GF-D8 (cell line): ENCODE data around the gene TBC1D16.
"Not testable (repeated sequence)": the region's sequence is repeated elsewhere in the genome, so short reads cannot be mapped to it uniquely, and the experiment has no call there.

Experiments used
- DNase-seq: peaks from one replicate; lab custom pipeline; 2025; lab: John Stamatoyannopoulos, UW

The TBC1D16 gene

DNA sequence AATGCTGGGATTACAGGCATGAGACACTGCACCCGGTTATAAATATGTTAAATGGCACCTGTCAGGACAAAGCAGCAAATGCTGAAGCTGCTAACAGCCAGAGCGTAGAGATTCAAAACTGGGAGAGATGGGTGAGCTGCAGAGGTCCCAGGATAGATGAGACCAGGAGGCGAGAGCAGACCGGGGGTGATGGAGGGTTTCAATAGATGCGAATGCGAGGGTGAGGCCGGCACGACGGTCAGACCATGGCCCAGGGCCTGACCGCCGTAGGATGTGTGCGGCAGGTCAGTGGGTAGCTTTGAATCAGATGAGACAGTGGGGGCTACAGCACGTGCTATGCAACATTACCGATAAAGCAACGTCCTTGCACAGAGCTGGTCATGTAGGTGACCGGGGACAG lies 15.0 kb upstream of the TBC1D16 start:
- no peak for DNase-seq

DNA sequence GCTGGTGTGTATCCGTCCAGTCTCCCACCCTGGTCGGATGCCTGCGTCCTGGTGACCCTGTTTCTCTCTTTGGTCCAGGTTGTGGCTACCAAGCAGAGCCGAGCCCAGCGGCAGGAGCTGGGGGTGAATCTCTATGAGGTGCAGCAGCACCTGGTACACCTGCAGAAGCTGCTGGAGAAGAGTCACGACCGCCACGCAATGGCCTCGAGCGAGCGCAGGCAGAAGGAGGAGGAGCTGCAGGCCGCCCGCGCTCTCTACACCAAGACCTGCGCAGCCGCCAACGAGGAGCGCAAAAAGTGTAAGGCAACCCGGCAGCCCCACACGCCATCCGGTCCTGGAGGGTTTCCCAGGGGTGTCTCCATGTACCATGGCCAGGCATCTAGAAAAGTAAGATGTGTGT lies 14.3 kb upstream of the TBC1D16 start:
- DNase-seq, result no peak

DNA sequence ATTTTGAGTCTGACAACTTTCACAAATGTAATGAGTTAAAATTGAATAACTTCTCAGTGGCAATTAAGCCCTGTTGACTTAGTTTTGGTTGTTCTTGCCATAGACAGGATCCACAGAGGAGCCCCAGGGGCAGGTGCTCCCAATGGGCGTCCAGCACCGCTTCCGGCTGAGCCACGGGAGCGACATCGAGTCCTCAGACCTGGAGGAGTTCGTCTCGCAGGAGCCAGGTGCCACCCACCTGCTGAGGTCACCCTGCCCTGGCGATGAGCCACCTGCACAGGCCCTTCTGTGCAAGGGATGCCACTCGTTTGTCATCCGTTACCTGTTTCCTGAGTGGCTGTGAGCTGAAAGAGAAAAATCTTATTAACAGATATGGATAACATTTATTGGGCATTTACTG lies 11.5 kb upstream of the TBC1D16 start:
- no peak for DNase-seq

DNA sequence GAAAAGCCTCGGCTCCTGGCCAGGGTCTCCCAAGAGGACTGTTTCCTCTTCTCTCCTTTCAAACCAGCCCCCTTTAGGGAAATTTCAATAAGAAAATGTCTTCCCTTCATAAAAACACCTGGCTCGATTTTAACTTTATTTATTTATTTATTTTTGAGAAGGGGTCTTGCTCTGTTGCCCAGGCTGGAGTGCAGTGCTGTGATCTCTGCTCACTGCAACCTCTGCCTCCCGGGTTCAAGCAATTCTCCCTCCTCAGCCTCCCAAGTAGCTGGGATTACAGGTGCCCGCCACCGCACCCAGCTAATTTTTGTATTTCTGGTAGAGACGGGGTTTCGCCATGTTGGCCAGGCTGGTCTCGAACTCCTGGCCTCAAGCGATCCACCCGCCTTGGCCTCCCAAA lies 11.0 kb upstream of the TBC1D16 start:
- not testable (repeated sequence) for DNase-seq

DNA sequence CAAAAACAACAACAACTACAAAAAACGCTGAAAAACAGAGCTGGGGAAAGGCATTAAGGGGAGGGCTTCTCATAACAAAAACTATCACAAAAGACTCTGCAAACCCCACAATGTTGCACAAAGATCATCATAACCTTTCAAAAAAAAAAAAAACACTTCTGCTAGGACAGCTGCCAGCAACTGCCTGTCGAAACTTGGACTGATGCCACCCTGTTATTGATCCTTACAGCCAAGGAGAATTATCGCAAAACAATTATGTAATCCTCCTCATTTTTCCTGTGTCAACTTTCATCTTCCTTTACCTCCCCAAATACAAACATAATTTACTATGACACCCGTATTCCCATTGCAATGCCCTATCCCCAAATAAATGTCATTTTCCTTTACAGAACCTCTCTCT lies 10.0 kb upstream of the TBC1D16 start:
- no peak for DNase-seq

DNA sequence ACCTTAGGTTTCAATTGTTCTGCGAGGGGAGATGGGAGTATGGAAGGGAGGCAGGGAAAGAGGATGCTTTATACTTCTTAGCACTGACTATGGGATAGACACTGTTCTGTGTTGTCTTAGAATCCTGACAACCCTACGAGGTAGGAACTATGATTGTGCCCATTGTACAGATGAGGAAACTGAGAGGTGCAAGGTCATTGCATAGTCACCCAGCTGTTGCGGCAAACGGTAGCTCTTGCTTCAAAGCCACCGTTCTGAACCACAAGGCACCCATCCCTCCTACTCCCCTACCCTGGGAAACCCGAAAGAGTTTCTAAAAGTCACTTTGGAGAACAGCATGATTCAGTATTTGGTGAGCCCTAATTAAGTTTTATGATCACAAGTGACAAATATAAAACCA lies 8.3 kb upstream of the TBC1D16 start:
- DNase-seq, result no peak

DNA sequence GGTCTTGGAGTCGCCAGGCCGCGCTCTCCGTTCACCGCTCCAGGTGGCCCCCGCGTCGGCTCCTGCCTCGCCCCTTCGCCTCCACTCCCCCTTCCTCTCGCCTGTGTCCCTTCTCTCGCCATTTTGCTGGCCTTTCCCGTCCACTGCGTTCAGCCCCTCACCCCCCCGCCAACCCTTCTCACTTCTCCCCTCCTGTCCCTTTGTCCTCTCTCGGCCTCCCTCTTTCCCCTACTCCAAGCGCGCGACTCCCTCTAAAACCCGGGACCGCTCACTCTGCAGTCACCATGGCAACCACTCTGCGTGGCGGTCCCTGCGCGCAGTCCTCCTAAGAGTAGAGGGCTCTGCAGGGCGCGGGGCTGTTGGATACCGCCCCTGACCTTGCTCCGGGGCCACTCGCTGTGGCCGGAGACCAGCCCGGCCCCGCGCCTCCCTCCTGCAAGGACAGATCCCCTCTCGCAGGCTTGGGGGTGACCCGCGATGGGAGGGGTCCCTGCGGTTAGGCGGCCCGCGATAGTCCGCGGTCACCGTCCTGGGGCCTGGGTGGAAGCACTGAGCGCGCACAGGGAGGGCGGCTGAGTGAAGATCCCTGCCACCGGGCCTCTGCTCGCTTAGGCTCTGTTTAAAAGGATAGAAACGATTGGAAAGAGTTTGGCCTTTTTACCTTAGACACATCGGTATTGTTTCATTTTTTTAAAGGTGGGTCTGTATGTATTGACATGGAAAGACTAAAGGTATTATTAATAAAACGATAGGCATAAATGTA lies 1.2 kb upstream of the TBC1D16 start:
- DNase-seq, result no peak

DNA sequence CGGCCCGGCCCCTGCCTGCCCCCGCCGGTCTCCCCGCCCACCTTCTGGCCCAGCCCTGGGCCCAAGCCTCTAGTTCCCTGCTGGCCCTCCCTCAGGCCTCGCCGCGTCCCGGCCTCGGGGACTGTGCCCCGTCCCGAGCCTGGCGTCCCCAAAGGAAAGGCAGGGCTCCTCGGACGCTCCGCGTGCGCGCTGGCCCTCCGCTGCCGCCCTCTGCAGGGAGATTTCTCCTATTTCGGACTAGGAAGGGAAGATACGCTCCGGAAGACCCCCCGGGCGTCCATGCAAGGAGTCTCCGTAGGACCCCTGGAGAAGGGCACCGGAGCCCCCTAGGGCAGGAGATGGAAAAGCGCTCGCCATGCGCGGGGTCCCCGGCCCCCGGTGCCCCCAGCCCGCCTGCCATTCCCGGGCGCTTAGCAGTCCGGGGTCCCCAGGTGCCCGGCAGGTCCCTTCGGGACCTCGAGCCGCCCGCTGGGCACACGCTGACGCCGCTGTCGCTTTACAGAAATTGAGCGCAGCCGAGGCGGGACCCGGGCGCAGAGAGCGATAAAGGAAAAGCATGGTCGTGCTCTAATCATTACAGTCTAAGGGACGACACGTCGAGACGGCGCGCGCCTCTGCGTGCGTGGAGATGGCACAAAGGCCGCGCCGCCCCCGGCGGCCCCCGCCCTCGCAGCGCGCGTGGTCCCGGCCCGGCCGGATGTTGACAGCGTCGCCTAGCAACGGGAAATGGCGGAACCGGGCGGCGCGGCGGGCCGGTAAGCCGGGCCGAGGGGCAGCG lies 454 bp upstream of the TBC1D16 start, which contains the start of gene CCDC40:
Gene CCDC40, plus strand, starts transcription at position 706 of the 778 bp plus-strand sequence. Its CDS starts 21 bp downstream, at position 727.
- DNase-seq, result peak; percentile 22

DNA sequence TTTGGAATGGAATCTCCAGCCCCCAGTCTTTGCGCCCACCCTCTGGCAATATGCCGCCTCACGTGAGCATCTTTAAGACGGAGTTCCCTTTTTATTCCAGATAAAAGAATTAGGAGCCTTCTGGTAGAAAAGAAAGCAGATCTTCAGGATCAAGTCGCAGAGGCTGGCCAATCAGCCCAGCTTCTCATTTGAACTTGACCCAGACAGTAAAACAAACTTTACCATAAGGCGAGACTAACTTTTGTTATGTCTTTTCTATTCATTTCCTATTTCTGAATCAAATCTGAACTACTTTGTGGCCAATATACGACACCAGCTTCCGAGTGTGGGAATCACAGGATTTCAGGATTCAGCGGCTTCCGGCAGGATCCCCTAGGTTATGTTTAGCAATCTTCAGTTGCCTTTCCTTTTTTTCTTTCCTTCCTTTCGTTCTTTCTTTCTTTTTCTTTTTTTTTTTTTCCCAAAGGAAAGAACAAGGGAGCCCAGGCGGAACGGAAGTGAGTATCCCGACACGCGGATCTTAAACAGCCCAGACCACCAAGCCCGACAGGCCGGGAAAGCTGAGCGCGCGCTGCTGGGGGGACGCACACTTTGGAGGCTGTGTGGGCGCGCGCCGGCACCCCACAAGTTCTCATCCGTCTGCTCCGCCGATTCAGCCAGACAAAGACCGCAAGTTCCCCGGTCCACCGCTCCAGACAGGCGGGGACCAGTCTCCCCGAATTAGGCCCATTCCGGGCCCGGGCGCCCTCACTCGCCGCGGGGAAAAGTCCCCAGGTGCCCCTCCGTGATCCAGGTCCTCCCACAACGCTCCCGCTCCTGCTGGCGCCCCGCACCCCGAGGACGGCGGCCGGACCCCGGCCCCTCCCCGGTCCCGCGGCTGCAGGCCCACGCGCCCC lies 633 bp downstream of the TBC1D16 start:
- no peak for DNase-seq

DNA sequence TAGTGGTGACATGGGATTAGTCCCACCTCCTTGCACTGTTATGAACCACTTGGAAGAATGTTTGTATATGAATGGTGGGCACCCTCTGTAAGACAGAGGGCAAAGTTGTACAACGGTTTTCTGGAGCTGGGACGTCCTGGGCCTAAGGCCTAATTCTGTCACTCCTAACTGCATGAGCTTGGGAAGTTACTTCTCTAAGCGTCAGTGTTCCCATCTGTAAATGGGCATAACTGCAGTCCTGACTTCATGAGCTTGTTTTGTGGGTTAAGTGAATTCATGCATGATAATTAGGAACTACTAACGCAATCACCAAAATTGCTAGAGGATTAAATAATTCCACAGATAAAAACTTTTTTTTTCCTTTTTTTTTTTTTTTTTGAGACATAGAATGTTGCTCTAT lies 1.8 kb downstream of the TBC1D16 start:
- DNase-seq, result no peak

DNA sequence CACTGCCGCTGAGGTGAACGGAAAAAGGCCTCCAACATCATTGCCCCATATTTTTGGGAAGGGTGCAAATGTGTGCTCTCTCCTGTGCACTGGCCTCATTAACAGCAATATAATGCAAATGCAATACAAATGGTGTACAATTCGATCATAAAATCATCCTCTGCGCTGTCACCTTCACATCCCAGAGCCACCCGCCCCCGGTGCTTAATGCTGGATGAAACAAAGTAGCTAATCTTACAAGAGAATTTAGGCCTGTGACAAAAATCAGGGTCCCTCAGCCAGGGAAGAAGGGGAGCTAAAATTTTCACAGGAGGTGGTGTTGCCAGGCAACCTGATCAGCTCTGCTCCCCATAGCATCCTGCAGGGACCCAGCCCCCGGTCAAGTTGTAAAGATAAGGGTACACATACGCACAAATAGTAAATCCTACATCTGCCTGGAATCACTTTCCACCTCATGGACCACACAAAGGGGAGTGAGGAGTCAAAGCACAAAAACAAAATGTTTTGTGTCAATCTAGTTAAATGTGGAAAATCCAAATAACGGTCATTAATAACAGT lies 3.0 kb downstream of the TBC1D16 start:
- DNase-seq, result no peak

DNA sequence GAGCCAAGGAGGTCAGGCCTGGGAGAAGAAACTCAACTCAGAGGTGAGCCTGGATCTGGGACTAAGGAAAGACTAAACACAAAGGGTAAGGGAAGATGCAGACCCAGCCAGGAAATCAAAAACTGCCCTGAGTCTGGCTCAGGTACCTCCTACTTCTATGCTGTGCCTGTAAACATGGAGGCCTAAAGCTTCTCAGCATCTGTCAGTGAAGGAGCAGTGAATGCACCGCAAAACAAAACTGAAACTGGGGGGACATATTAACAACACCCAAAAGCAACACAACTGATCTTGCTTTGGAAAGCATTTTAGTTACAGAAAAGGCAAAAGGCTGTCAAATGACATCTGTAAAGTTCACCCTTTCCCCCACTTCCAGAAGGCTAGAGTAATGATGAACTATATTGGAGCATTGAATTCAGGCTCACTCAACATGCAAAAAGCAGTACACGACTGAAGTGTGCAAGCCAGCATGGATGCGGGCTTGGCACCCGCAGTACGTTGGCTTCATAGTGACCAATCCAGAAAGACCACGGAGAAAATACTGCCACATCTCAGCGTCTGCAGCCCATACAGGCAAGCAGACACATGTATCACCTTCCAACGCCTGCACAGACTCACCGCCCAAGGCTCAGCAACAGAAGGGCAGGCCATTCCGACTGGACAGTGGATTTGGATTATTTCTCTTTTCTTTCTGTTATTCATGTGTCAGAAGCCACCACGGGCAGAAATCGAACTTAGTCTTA lies 3.8 kb downstream of the TBC1D16 start:
- DNase-seq, result no peak

DNA sequence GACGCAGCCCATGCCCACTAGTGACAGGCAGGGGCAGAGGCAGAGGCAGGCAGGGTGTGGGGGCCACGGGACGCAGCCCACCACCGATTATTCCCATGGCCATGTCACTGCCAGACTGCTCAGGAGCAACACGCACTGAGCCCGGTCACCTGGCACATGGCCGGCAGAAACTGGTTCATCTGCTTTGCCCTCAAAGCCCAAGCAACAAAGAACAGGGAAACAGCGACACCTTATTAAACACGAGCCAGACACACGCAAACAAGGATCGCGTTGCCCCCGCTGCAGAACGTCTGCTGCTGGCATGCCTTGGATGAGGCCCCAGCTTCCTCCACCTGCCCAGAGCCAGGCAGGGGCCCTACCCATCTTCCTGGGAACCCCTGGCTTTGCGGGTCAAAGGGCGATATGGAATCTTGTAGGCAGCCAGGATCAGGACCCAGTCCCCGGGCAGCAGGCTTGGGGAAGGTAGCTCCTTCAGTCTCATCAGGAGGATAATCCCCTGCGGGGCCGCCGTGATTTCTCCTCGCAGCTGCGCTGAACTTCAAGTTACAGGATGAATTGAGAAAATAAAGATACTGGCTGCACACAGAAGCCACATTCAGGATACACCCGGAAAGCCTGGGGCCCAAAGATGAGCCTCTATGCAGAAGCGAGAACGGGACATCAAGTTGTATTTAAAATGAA lies 4.8 kb downstream of the TBC1D16 start:
- no peak for DNase-seq

DNA sequence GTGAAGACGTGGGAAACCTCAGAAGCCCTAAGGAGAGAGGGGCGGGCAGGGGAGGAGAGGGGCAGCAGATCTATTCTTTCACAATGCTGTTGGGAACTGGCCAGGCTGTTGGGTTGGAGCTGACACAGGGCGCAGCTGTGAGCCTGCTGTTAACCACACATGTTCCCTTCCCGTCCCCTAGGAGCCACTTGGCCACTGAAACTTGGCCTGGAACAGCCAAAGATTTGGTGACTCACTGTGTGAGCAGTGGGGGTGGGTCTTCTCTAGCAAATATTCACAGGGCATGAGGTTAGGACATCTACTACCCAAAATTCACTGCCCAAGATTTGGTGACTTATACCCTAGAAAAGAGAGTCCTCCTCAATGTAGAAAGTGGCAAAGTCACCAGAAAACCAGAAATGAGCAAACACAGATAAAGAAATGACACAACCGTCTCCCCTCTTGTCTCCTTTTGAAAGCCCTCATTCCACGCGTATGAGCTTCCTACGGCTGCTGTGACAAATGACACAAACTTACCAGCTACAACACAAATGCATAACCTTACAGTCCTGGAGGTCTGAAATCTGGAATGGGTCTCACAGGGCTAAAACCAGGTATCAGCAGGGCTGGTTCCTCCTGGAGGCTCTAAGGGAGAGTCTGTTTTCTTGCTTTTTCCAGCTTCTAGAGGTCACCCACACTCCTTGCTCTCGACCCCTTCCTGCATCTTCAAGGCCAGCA lies 6.3 kb downstream of the TBC1D16 start:
- DNase-seq, result peak; percentile 66

DNA sequence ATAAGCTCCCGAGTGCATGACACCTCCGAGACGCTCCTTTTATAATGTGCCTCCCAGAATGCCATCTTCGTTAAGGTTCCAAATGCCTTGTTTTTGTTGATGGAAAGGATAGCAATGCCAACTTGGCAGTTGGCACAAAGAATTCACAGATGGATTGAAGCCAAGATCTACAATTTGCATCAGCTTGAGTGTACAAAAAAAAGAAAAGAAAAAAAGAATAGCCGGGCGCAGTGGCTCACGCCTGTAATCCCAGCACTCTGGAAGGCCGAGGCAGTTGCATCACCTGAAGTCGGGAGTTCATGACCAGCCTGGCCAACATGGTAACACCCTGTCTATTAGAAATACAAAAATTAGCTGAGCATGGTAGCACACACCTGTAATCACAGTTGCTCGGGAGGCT lies 7.6 kb downstream of the TBC1D16 start:
- DNase-seq, result no peak

DNA sequence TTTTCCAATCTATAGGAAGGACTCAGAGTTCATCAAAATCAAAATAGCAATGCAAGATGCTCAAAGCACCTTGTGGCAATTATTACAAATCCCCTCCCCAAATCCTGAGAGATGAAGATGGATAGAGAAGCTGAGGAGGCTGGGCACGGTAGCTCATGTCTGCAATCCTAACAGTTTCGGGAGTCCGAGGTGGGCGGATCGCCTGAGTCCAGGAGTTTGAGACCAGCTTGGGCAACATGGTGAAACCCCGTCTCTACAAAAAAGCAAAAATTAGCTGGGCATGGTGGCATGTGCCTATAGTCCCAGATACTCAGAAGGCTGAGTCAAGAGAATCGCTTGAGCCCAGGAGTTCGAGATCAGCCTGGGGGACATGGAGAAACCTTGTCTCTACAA lies 8.6 kb downstream of the TBC1D16 start:
- DNase-seq, result no peak

DNA sequence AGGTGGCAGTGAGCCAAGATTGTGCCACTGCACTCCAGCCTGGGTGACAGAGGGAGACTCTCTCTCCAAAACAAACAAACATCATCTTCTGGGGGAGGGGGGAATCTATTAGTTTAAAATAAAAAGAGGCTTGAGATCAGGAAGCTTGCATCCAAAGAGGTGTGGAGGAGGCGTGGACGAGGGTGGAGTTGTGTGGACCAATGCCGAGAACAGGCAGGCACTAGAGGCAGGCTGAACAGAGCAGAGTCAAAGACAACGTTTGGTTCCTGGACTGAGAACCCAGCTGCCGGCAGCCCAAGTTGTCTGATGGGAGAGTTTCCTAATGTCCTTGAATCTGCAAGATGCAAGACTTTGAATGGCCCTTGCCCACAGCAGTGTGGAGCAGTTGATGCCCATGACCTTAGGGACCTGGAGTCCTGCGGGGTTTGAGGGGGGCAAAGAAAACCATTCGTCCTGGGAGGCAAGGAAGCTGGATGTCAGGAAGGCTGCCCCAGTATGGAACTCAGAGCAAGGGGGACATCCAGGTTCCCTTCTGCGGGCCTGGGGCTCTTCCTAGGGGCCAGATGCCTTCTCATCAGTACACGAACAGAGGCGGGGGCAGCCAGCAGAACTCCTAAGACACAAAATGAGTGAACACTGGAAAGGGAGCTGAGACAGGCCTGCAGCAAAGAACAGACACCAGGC lies 9.2 kb downstream of the TBC1D16 start:
- DNase-seq, result no peak

DNA sequence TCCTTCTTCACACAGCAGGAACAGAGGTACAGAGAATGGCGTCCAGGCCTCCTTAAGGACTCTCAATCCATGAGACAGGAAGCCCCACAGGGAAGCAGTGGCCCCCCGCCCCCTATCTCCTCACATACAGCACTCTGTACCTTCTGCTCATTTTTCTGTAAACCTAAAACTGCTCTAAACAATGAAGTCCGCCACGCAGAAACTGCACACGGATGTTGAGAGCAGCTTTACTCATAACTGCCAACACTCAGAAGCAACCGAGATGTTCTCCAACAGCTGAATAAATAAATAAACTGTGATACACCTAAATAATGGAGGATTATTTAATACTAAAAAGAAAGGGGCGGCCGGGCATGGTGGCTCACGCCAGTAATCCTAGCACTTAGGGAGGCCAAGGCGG lies 9.9 kb downstream of the TBC1D16 start:
- no peak for DNase-seq

DNA sequence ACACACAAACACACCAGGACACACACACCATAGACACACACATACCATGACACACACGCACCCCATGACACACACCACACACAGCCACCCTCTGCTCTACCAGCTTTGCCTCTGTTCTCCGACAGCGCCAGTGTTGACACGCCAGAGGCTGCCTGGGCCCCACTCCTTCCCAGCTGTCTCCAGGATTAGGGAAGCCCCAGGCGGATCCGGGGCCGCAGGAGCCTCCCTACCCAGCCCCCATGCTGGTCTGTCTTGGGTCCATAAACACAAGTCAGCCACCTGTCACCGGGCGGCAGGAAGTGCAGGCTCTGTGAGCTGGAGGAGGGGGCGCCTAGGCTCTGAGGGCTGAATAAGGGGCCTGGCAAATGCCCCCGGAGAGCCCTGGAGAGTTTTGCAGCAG lies 10.5 kb downstream of the TBC1D16 start:
- DNase-seq, result no peak
